HEK293 (cell line): Measurements from ENCODE around the gene CLNK.

Source experiments
- ZNF837 ChIP-seq: fragments of 450-650 bp; formaldehyde crosslinking; IDR thresholded peaks from 2 replicates; pipeline ENCODE4 v1.5.1; 2016; ENCODE audit warnings: missing biosample characterization, missing genetic modification characterization
- TF ChIP-seq, protein P1 (sequence below): fragments of 450-650 bp; formaldehyde crosslinking; IDR thresholded peaks from 2 replicates; pipeline ENCODE4 v1.5.1; 2016; ENCODE audit warnings: missing biosample characterization, missing genetic modification characterization

DNA sequence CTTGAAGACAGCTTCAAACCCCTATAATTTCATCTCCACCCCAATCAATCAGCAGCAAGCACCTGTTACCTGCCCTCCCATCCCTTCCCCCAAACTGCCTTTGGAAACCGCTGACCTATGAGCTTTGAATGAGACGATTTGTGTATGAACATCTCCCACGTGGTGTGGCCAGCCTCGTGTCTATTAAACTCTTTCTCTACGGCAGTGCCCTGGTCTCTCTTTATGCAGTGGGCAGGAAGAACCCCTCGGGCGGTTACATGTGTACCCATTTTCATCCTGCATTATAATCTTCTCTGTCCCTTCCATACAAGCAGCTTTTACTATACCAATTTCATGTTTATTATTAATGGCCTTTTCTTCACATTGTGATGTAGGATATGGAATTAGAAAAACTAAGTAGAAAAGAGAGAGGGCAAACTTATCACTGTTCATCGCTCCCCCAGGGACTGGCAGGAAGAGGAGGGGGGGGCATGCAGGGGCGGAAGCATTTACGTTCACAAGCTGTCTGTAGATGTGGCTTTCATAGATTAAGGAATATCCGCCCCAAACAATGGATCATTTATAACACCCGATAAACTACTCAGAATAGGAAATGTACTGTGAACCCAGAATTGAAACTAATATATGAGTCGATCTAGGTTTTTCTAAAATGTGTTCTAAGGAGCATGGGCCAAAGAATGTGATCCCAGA, 131.8 kb downstream of the CLNK start:
- TF ChIP-seq, protein P1, sequence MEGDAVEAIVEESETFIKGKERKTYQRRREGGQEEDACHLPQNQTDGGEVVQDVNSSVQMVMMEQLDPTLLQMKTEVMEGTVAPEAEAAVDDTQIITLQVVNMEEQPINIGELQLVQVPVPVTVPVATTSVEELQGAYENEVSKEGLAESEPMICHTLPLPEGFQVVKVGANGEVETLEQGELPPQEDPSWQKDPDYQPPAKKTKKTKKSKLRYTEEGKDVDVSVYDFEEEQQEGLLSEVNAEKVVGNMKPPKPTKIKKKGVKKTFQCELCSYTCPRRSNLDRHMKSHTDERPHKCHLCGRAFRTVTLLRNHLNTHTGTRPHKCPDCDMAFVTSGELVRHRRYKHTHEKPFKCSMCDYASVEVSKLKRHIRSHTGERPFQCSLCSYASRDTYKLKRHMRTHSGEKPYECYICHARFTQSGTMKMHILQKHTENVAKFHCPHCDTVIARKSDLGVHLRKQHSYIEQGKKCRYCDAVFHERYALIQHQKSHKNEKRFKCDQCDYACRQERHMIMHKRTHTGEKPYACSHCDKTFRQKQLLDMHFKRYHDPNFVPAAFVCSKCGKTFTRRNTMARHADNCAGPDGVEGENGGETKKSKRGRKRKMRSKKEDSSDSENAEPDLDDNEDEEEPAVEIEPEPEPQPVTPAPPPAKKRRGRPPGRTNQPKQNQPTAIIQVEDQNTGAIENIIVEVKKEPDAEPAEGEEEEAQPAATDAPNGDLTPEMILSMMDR, result no peak
- TF ChIP-seq ZNF837 (tag by site-specific recombination), result no peak
